ENCODE results near the gene SLCO2A1. TPM values are rescaled to one million over a fixed set of nuclear protein-coding genes. Genes with fewer than 3 reads are reported as not detected.

Gene SLCO2A1
- total RNA-seq, 4 donors from 2014 or later: 8.4 to 68.5 (median 22.7) TPM

GRCh38 chr3:134020135-134020680 lies 9.5 kb downstream of the SLCO2A1 start:
- in situ Hi-C loops (cut with MboI; ENCODE audit: low pct_ligation_motif_present in 1 of 4, low pct_unique_long_range_greater_than_20kb in 1 of 4, low sequenced_read_pairs in 3 of 4) (no loop called here), intact Hi-C loops (cut with DNase I; ENCODE audit: low total_unique reads) (no loop called here)
- Histone ChIP-seq H3K4me3 (no peak overlapping the region), H3K27me3 (no peaks in the 10 kb centered on the region), H3K36me3 (no peaks in the 10 kb centered on the region), H3K27ac (no peak overlapping the region), H3K9me3 (no peaks in the 10 kb centered on the region), H3K4me1 (no peaks in the 10 kb centered on the region)
- DNase-seq: no peak
- no peak for TF ChIP-seq CTCF (IDR thresholded peaks at IDR 0.05)
- TF ChIP-seq POLR2A (IDR thresholded peaks at IDR 0.05): no peak
- 80 to 96% methylated on average over 2 to 22 of the region's 22 CpGs for WGBS, 2 donors (ENCODE audit: low coverage in 1 of 2)

GRCh38 chr3:134018850-134019249 lies 10.9 kb downstream of the SLCO2A1 start:
- Histone ChIP-seq H3K27ac (no peak overlapping the region), H3K27me3 (no peaks in the 10 kb centered on the region), H3K4me3 (no peak overlapping the region), H3K9me3 (no peaks in the 10 kb centered on the region), H3K4me1 (no peaks in the 10 kb centered on the region), H3K36me3 (no peaks in the 10 kb centered on the region)
- intact Hi-C loops (cut with DNase I; ENCODE audit: low total_unique reads): no loop called here
- no peak for DNase-seq
- WGBS, 2 donors (ENCODE audit: low coverage in 1 of 2): 60 to 67% methylated on average over 1 of the region's 1 CpG
- in situ Hi-C loops (cut with MboI; ENCODE audit: low pct_ligation_motif_present in 1 of 4, low pct_unique_long_range_greater_than_20kb in 1 of 4, low sequenced_read_pairs in 3 of 4): no loop called here
- no peak for TF ChIP-seq POLR2A (IDR thresholded peaks at IDR 0.05)
- no peak for TF ChIP-seq CTCF (IDR thresholded peaks at IDR 0.05)
- no peak for TF ChIP-seq POLR2AphosphoS5 (IDR thresholded peaks at IDR 0.05)
- TF ChIP-seq EP300 (IDR thresholded peaks at IDR 0.05; ENCODE audit: low read depth): no peak

- Histone ChIP-seq H3K4me1 (no peaks in the 10 kb centered on the region), H3K36me3 (no peaks in the 10 kb centered on the region), H3K9me3 (no peaks in the 10 kb centered on the region), H3K27ac (no peak overlapping the region), H3K4me3 (no peak overlapping the region), H3K27me3 (no peaks in the 10 kb centered on the region)
- in situ Hi-C loops (cut with MboI; ENCODE audit: low pct_ligation_motif_present in 1 of 4, low pct_unique_long_range_greater_than_20kb in 1 of 4, low sequenced_read_pairs in 3 of 4): no loop called here
- intact Hi-C loops (cut with DNase I; ENCODE audit: low total_unique reads): no loop called here
- WGBS, 2 donors (ENCODE audit: low coverage in 1 of 2): 43 to 63% methylated on average over 1 to 3 of the region's 3 CpGs
- DNase-seq: no peak
- no peak for TF ChIP-seq CTCF (IDR thresholded peaks at IDR 0.05)
- no peak for TF ChIP-seq EP300 (IDR thresholded peaks at IDR 0.05; ENCODE audit: low read depth)
- TF ChIP-seq POLR2AphosphoS5 (IDR thresholded peaks at IDR 0.05): no peak
- TF ChIP-seq POLR2A (IDR thresholded peaks at IDR 0.05): no peak
Measured at GRCh38 chr3:134018406-134018805, 11.3 kb downstream of the SLCO2A1 start.

- intact Hi-C loops (cut with DNase I; ENCODE audit: low total_unique reads) (no loop called here), in situ Hi-C loops (cut with MboI; ENCODE audit: low pct_ligation_motif_present in 1 of 4, low pct_unique_long_range_greater_than_20kb in 1 of 4, low sequenced_read_pairs in 3 of 4) (no loop called here)
- Histone ChIP-seq H3K27ac (no peak overlapping the region), H3K27me3 (no peaks in the 10 kb centered on the region), H3K4me3 (no peak overlapping the region), H3K36me3 (no peaks in the 10 kb centered on the region), H3K9me3 (no peaks in the 10 kb centered on the region), H3K4me1 (no peaks in the 10 kb centered on the region)
- no peak for TF ChIP-seq CTCF (IDR thresholded peaks at IDR 0.05)
- TF ChIP-seq POLR2A (IDR thresholded peaks at IDR 0.05): no peak
- TF ChIP-seq EP300 (IDR thresholded peaks at IDR 0.05; ENCODE audit: low read depth): no peak
- no peak for TF ChIP-seq POLR2AphosphoS5 (IDR thresholded peaks at IDR 0.05)
- DNase-seq: no peak
- 67 to 81% methylated on average over 5 of the region's 5 CpGs for WGBS, 2 donors (ENCODE audit: low coverage in 1 of 2)
Measured at GRCh38 chr3:134017490-134017889, 12.2 kb downstream of the SLCO2A1 start.
